ENCODE data around the gene RFT1.

DNA sequence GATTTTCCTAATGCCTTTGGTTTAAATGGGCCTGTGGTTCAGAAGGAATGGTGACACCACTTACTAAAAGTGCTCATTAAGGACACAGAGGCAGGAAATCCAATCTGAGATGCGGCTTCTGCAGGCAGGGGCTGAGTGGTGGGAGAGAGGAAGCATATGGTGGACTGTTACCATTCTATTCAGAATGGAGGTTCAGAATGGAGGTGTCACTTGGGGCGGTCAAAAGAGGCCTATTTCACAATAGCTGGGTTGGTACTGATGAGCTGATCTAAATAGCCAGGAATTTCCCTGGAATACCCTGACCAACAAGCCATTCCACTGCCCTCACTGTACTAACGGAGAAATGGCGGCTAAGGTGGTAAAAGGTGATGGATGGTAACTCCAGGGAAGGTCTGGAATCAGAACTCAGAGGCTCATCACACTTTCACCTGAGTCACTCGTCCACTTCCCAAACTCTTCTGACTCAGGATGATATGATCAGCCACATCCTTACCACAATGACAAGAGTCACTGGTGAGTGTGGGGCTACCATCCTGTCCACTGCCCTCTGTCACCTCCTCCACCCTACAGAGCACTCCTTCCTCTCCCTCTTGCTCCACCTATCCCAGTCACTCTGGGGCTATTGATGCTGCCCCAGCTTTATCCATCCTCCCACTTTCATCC, 15.7 kb downstream of the RFT1 start:
- TF ChIP-seq SPI1 (IDR thresholded peaks at IDR 0.05; ENCODE audit: low read depth, low read length): no peak
- no peak for TF ChIP-seq POLR2A (IDR thresholded peaks at IDR 0.05; ENCODE audit: low read depth, low read length)
- TF ChIP-seq TAF1 (IDR thresholded peaks at IDR 0.05; ENCODE audit: low read depth, low read length): no peak
- TF ChIP-seq POLR2AphosphoS5 (IDR thresholded peaks at IDR 0.05; ENCODE audit: low read depth, low read length): no peak
- no peak for TF ChIP-seq POU2F2 (IDR thresholded peaks at IDR 0.05; ENCODE audit: low read depth, low read length)
- no peak for TF ChIP-seq PAX5 (IDR thresholded peaks at IDR 0.05; ENCODE audit: insufficient read depth, low read length, severe bottlenecking)
